Measurements from ENCODE around the gene ATP8B1. TPM values are rescaled to one million over a fixed set of nuclear protein-coding genes. Genes with fewer than 3 reads are reported as not detected.
A peak's percentile ranks its signal among the peaks of the same experiment; 100 is the strongest.

The ATP8B1 gene
- total and polyA plus RNA-seq, 3 donors from 2014 or later, result 1.6 to 3.0 (median 1.7) TPM

GRCh38 chr18:57660961-57661360 lies 142.2 kb downstream of the ATP8B1 start:
- TF ChIP-seq CTCF (IDR thresholded peaks at IDR 0.05) (no peak), POLR2A (IDR thresholded peaks at IDR 0.05) (no peak)
- 91 to 92% methylated on average over 11 of the region's 11 CpGs for WGBS, 2 donors
- Histone ChIP-seq H3K27ac (no peak overlapping the region), H3K27me3 (no peaks in the 10 kb centered on the region), H3K4me1 (no peaks in the 10 kb centered on the region), H3K36me3 (ENCODE audit: low read depth, missing control alignments) (no peaks in the 10 kb centered on the region), H3K4me3 (no peak overlapping the region), H3K9me3 (no peaks in the 10 kb centered on the region)
- intact Hi-C loops (cut with DNase I; ENCODE audit: low total_unique reads), result no loop called here
- no peak for DNase-seq

DNA sequence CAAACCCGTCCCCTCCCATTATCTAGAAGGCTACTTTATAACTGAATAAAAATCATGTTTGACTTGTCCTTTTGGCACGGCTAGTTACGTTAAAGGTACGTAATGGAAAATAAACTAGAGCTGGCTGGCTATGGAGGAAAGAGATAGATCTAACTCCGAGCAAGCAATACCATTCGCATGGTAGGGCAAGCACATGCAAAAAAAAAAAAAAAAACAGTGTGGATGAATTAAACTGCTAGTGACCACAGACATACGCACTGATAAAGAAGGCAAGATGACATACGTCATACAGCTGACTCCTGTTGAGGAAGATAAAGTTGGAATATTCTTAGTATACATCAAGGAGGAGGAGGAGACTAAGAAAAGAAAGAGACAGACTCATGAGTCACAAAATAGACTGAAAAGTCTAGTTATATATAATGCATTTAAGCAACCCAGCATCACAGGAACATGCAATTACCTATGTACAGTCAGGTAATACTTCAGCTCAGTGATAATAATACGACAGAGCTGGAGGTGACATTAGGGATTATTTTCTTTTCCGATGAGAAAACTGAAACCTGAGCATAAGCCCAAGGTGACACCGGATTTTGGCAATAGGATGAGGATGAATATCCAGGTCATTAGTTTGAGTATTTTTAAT lies 143.5 kb downstream of the ATP8B1 start:
- no peak overlapping the region for H3K27ac ChIP-seq
- H3K4me3 ChIP-seq, result no peak overlapping the region
- no peaks in the 10 kb centered on the region for H3K9me3 ChIP-seq
- no peaks in the 10 kb centered on the region for H3K27me3 ChIP-seq
- no peaks in the 10 kb centered on the region for H3K4me1 ChIP-seq
- 67 to 82% methylated on average over 11 of the region's 11 CpGs for WGBS, 2 donors
- no peaks in the 10 kb centered on the region for H3K36me3 ChIP-seq (ENCODE audit: low read depth, missing control alignments)
- intact Hi-C loops (cut with DNase I; ENCODE audit: low total_unique reads), result no loop called here
- no peak for DNase-seq
- TF ChIP-seq POLR2A (IDR thresholded peaks at IDR 0.05) (no peak), CTCF (IDR thresholded peaks at IDR 0.05) (no peak)

- peak overlapping the region in 1 of 2 donors; percentile 28 for H3K27ac ChIP-seq
- no peaks in the 10 kb centered on the region for H3K27me3 ChIP-seq
- no peak for DNase-seq
- H3K9me3 ChIP-seq, result no peaks in the 10 kb centered on the region
- no peaks in the 10 kb centered on the region for H3K4me1 ChIP-seq
- no peaks in the 10 kb centered on the region for H3K36me3 ChIP-seq (ENCODE audit: low read depth, missing control alignments)
- intact Hi-C loops (cut with DNase I; ENCODE audit: low total_unique reads), result no loop called here
- TF ChIP-seq POLR2A (IDR thresholded peaks at IDR 0.05) (no peak), CTCF (IDR thresholded peaks at IDR 0.05) (no peak)
- H3K4me3 ChIP-seq, result no peak overlapping the region
- WGBS, 2 donors, result 30 to 31% methylated on average over 2 of the region's 2 CpGs
These were observed 145.6 kb downstream of the ATP8B1 start for GRCh38 chr18:57657542-57657941.

GRCh38 chr18:57655740-57656139 lies 147.4 kb downstream of the ATP8B1 start:
- Histone ChIP-seq H3K36me3 (ENCODE audit: low read depth, missing control alignments) (no peaks in the 10 kb centered on the region), H3K4me3 (no peak overlapping the region), H3K27me3 (no peaks in the 10 kb centered on the region), H3K4me1 (no peaks in the 10 kb centered on the region), H3K27ac (no peak overlapping the region), H3K9me3 (no peaks in the 10 kb centered on the region)
- intact Hi-C loops (cut with DNase I; ENCODE audit: low total_unique reads), result no loop called here
- WGBS, 2 donors, result 79 to 85% methylated on average over 2 of the region's 2 CpGs
- DNase-seq, result no peak
- TF ChIP-seq POLR2A (IDR thresholded peaks at IDR 0.05) (no peak), CTCF (IDR thresholded peaks at IDR 0.05) (no peak)

DNA sequence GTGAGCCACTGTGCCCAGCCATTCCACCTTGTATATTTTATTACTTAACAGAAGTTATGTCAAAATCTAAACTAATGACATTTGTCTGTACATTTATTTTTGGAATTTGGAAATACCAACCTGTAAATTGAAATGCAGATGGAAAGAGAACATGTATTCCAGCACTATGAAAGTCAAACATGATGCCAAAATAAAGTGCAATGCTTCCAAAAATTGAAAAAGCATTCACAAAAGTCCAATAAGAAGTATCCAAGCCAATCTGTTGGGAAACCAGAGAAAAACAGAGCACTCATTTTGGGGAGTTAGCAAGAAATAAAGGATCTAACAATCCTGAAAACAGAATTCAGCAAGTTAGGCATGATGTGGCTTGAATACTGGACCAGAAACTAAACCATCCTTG lies 151.2 kb downstream of the ATP8B1 start:
- no peaks in the 10 kb centered on the region for H3K36me3 ChIP-seq (ENCODE audit: low read depth, missing control alignments)
- no peak for TF ChIP-seq CTCF (IDR thresholded peaks at IDR 0.05)
- no peak for TF ChIP-seq POLR2A (IDR thresholded peaks at IDR 0.05)
- no peaks in the 10 kb centered on the region for H3K9me3 ChIP-seq
- no peaks in the 10 kb centered on the region for H3K27me3 ChIP-seq
- DNase-seq, result no peak
- no peak overlapping the region for H3K4me3 ChIP-seq
- H3K4me1 ChIP-seq, result no peaks in the 10 kb centered on the region
- no peak overlapping the region for H3K27ac ChIP-seq
- intact Hi-C loops (cut with DNase I; ENCODE audit: low total_unique reads), result no loop called here

Data from testis (tissue), 3 donors.